HFFc6 (cell line): ENCODE measurements around the gene MYADM. TPM values are rescaled to one million over a fixed set of nuclear protein-coding genes. Genes with fewer than 3 reads are reported as not detected.

ENCODE experiments used
- DNase-seq: peaks from one replicate; pipeline ENCODE4 v3.0.0-alpha.2; 2018
- H3K27ac Mint-ChIP-seq: 2 replicates; pipeline ENCODE4 v1.8.0; 2020; ENCODE audit warnings: mild to moderate bottlenecking, mixed read lengths
- H3K27me3 Mint-ChIP-seq: 2 replicates; pipeline ENCODE4 v1.8.0; 2021; ENCODE audit warnings: mild to moderate bottlenecking, moderate library complexity, mixed read lengths; ENCODE audit not compliant: insufficient read depth
- H3K36me3 Mint-ChIP-seq: 2 replicates; pipeline ENCODE4 v1.8.0; 2021; ENCODE audit warnings: low read depth, mixed read lengths
- H3K4me1 Mint-ChIP-seq: 2 replicates; pipeline ENCODE4 v1.8.0; 2020; ENCODE audit warnings: low read depth, mixed read lengths
- H3K4me3 Mint-ChIP-seq: 2 replicates; pipeline ENCODE4 v1.8.0; 2020; ENCODE audit warnings: mild to moderate bottlenecking, moderate library complexity, mixed read lengths
- H3K9me3 Mint-ChIP-seq: 2 replicates; pipeline ENCODE4 v1.8.0; 2020; ENCODE audit warnings: mild to moderate bottlenecking, mixed read lengths
- CTCF ChIP-seq: fragments of 200-600 bp; sonication (generic); IDR thresholded peaks from 2 replicates; pipeline ENCODE4 v1.5.0; 2021; ENCODE audit warnings: antibody characterized with exemption, mild to moderate bottlenecking
- total RNA-seq, 6 experiments: library from RNA; stranded (reverse); fragmentation: NEBNext Ultra II Directional; extraction: Animal tissue kit (Norgen Biotek cat#: 25700); gene quantifications; 2 replicates in 1 of 6; 3 replicates in 5 of 6; pipeline ENCODE4 v1.2.3, GENCODE V29; 2021

The MYADM gene
- total RNA-seq, 6 experiments from 2014 or later = 304 to 350 (median 316) TPM

GRCh38 chr19:53915000-53915399 is 47.3 kb downstream of the MYADM start:
- DNase-seq = no peak
- H3K4me3 Mint-ChIP-seq = no peak overlapping the region
- H3K4me1 Mint-ChIP-seq = no peaks in the 10 kb centered on the region
- H3K27me3 Mint-ChIP-seq = peaks cover 20% of the 10 kb centered on the region
- no peak for TF ChIP-seq CTCF
- H3K36me3 Mint-ChIP-seq = no peaks in the 10 kb centered on the region
- H3K9me3 Mint-ChIP-seq = no peaks in the 10 kb centered on the region
- H3K27ac Mint-ChIP-seq = no peak overlapping the region

GRCh38 chr19:53916004-53916403 is 48.3 kb downstream of the MYADM start:
- TF ChIP-seq CTCF = no peak
- no peak overlapping the region for H3K27ac Mint-ChIP-seq
- H3K9me3 Mint-ChIP-seq = no peaks in the 10 kb centered on the region
- H3K4me3 Mint-ChIP-seq = no peak overlapping the region
- no peaks in the 10 kb centered on the region for H3K36me3 Mint-ChIP-seq
- no peaks in the 10 kb centered on the region for H3K4me1 Mint-ChIP-seq
- DNase-seq = no peak
- H3K27me3 Mint-ChIP-seq = peaks cover 11% of the 10 kb centered on the region

- TF ChIP-seq CTCF = no peak
- DNase-seq = no peak
- Mint-ChIP-seq H3K9me3 (no peaks in the 10 kb centered on the region), H3K4me3 (no peak overlapping the region), H3K27me3 (peaks cover 6% of the 10 kb centered on the region), H3K27ac (no peak overlapping the region), H3K4me1 (no peaks in the 10 kb centered on the region), H3K36me3 (no peaks in the 10 kb centered on the region)
Measured at GRCh38 chr19:53917356-53917755, 49.7 kb downstream of the MYADM start.

Other genes starting within 250 kb of the MYADM start
- gene DPRX, start 235.9 kb upstream of the MYADM start, total RNA-seq = not detected
- not detected for gene NLRP12, start 43.6 kb upstream of the MYADM start, total RNA-seq
- under 1 TPM in 2 of 6 experiments, not detected in 4; 0.23 to 0.28 TPM for gene PRKCG, start 14.3 kb downstream of the MYADM start, total RNA-seq
- gene CACNG7, start 41.4 kb downstream of the MYADM start, total RNA-seq = 1 to 10 TPM in 1 of 6 experiments, under 1 TPM in 5; 0.38 to 1.2 (median 0.70) TPM
- under 1 TPM; 0.09 to 0.48 (median 0.26) TPM for gene CACNG8, start 95.1 kb downstream of the MYADM start, total RNA-seq
- not detected for gene CACNG6, start 123.8 kb downstream of the MYADM start, total RNA-seq
- gene VSTM1, start 196.0 kb downstream of the MYADM start, total RNA-seq = 1 to 10 TPM in 4 of 6 experiments, not detected in 2; 1.5 to 2.0 (median 1.8) TPM
- gene TARM1, start 213.5 kb downstream of the MYADM start, total RNA-seq = not detected
- gene OSCAR, start 232.9 kb downstream of the MYADM start, total RNA-seq = 1 to 10 TPM in 4 of 6 experiments, under 1 TPM in 2; 0.45 to 3.2 (median 2.4) TPM
- gene NDUFA3, start 235.0 kb downstream of the MYADM start, total RNA-seq = 100 to 1,000 TPM; 114 to 173 (median 144) TPM
- 10 to 100 TPM in 5 of 6 experiments, 1 to 10 TPM in 1; 9.3 to 15.4 (median 14.5) TPM for gene TFPT, start 247.8 kb downstream of the MYADM start, total RNA-seq
- gene PRPF31, start 247.9 kb downstream of the MYADM start, total RNA-seq = 10 to 100 TPM; 66.1 to 92.5 (median 83.6) TPM